Nucleus accumbens (tissue), 56 donors: ENCODE measurements around the gene LYL1.

Experiments used
- DNase-seq, 56 donors: peaks; one replicate each; lab custom pipeline; 2025; lab: John Stamatoyannopoulos, UW

LYL1 gene

GRCh38 chr19:13102666-13103580, at the start of gene LYL1:
Gene LYL1 (minus strand): TSS chr19:13102858. CDS start chr19:13101171, 1,687 bp downstream.
- peak in 14 of 56 donors; percentile 10 to 52 (median 32) for DNase-seq

GRCh38 chr19:13151605-13152355, 49.1 kb upstream of the LYL1 start:
- peak; percentile 61 to 99 (median 95) for DNase-seq

- peak in 8 of 56 donors; percentile 35 to 60 (median 43) for DNase-seq
These were observed 48.4 kb upstream of the LYL1 start for GRCh38 chr19:13150931-13151604.

GRCh38 chr19:13150187-13150930, 47.7 kb upstream of the LYL1 start, which contains the start of the genes IER2 and STX10:
Gene IER2 (plus strand): TSS chr19:13150411. CDS start chr19:13153187, 2,776 bp downstream.
Gene STX10 (minus strand): TSS chr19:13150375. CDS start chr19:13150173, 202 bp downstream.
- DNase-seq, result peak; percentile 72 to 98 (median 94)

GRCh38 chr19:13149628-13150186, 47.0 kb upstream of the LYL1 start:
- DNase-seq, result peak in 15 of 56 donors; percentile 32 to 64 (median 48)

- peak in 2 of 56 donors; percentile 30 to 39 for DNase-seq
These were observed 46.5 kb upstream of the LYL1 start for GRCh38 chr19:13149173-13149627.

GRCh38 chr19:13146763-13147563, 44.3 kb upstream of the LYL1 start:
- DNase-seq, result no peak

- DNase-seq, result no peak
These were observed 37.1 kb upstream of the LYL1 start for GRCh38 chr19:13139633-13140311.

GRCh38 chr19:13138916-13139198, 36.2 kb upstream of the LYL1 start:
- DNase-seq, result no peak

GRCh38 chr19:13138171-13138915, 35.7 kb upstream of the LYL1 start:
- DNase-seq, result no peak

- no peak for DNase-seq
These were observed 34.7 kb upstream of the LYL1 start for GRCh38 chr19:13137290-13137794.

GRCh38 chr19:13135068-13136062, 32.7 kb upstream of the LYL1 start:
- no peak for DNase-seq

- DNase-seq, result no peak
These were observed 32.0 kb upstream of the LYL1 start for GRCh38 chr19:13134626-13135025.

- peak in 13 of 56 donors; percentile 3 to 38 (median 18) for DNase-seq
These were observed 30.7 kb upstream of the LYL1 start for GRCh38 chr19:13133241-13133870.

- no peak for DNase-seq
These were observed 30.0 kb upstream of the LYL1 start for GRCh38 chr19:13132471-13133180.
